HepG2 (cell line): ENCODE measurements around the gene PNLDC1. TPM values are rescaled to one million over a fixed set of nuclear protein-coding genes. Genes with fewer than 3 reads are reported as not detected.

Experiments
- DNMT1 ChIP-seq: sonication (generic); formaldehyde crosslinking; IDR thresholded peaks from 2 replicates; pipeline ENCODE4 v1.5.1; 2020; ENCODE audit warnings: mild to moderate bottlenecking, missing genetic modification reagents
- GATA4 ChIP-seq: sonication (generic); IDR thresholded peaks from 2 replicates; pipeline ENCODE4 v1.6.1; 2016; ENCODE audit warnings: antibody characterized with exemption, low read depth, borderline replicate concordance
- KLF11 ChIP-seq: IDR thresholded peaks from 2 replicates; pipeline ENCODE4 v1.6.1; 2016; ENCODE audit warnings: missing compliant biosample characterization
- MTA1 ChIP-seq: sonication (generic); formaldehyde crosslinking; IDR thresholded peaks from 2 replicates; pipeline ENCODE4 v1.4.0; 2020; ENCODE audit warnings: missing genetic modification reagents, mild to moderate bottlenecking, borderline replicate concordance
- MTA3 ChIP-seq: sonication (generic); formaldehyde crosslinking; IDR thresholded peaks from 2 replicates; pipeline ENCODE4 v1.4.0; 2020; ENCODE audit warnings: missing genetic modification reagents
- NCOA5 ChIP-seq: sonication (generic); formaldehyde crosslinking; IDR thresholded peaks from 2 replicates; pipeline ENCODE4 v1.4.0; 2020; ENCODE audit warnings: missing genetic modification reagents
- NFAT5 ChIP-seq: sonication (generic); formaldehyde crosslinking; IDR thresholded peaks from 2 replicates; pipeline ENCODE4 v1.4.0; 2020; ENCODE audit warnings: missing genetic modification reagents
- PCBP1 ChIP-seq: fragments of 200-400 bp; formaldehyde crosslinking; IDR thresholded peaks from 2 replicates; pipeline ENCODE4 v1.6.1; 2017; ENCODE audit warnings: mild to moderate bottlenecking, low read depth, low read length, borderline replicate concordance
- PCBP2 ChIP-seq: fragments of 200-400 bp; formaldehyde crosslinking; optimal IDR thresholded peaks from 2 replicates; pipeline ENCODE3; 2018; ENCODE audit warnings: low read length, low read depth; ENCODE audit not compliant: poor library complexity, severe bottlenecking
- PHF8 ChIP-seq: sonication (generic); formaldehyde crosslinking; IDR thresholded peaks from 2 replicates; pipeline ENCODE4 v1.5.0; 2020; ENCODE audit warnings: missing genetic modification reagents
- PRDM15 ChIP-seq: sonication (generic); formaldehyde crosslinking; IDR thresholded peaks from 2 replicates; pipeline ENCODE4 v1.4.0; 2020; ENCODE audit warnings: missing genetic modification reagents
- TGIF2 ChIP-seq: IDR thresholded peaks from 2 replicates; pipeline ENCODE4 v1.6.1; 2016; ENCODE audit warnings: control low read depth, missing compliant biosample characterization
- U2AF1 ChIP-seq: fragments of 200-400 bp; formaldehyde crosslinking; optimal IDR thresholded peaks from 2 replicates; pipeline ENCODE3; 2017; ENCODE audit warnings: mild to moderate bottlenecking, low read depth, low read length
- ZNF256 ChIP-seq: sonication (generic); formaldehyde crosslinking; conservative IDR thresholded peaks from 2 replicates; pipeline ENCODE4 v1.4.0; 2020; ENCODE audit warnings: missing genetic modification reagents
- ZNF263 ChIP-seq: sonication (generic); formaldehyde crosslinking; IDR thresholded peaks from 2 replicates; pipeline ENCODE4 v1.4.0; 2020; ENCODE audit warnings: missing genetic modification reagents
- ZNF317 ChIP-seq: sonication (generic); formaldehyde crosslinking; IDR thresholded peaks from 2 replicates; pipeline ENCODE4 v1.5.0; 2020; ENCODE audit warnings: mild to moderate bottlenecking, missing genetic modification reagents
- ZNF513 ChIP-seq: sonication (generic); formaldehyde crosslinking; conservative IDR thresholded peaks from 2 replicates; pipeline ENCODE4 v1.5.0; 2020; ENCODE audit warnings: missing genetic modification reagents
- ZNF543 ChIP-seq: sonication (generic); formaldehyde crosslinking; IDR thresholded peaks from 2 replicates; pipeline ENCODE4 v1.4.0; 2020; ENCODE audit warnings: mild to moderate bottlenecking, missing genetic modification reagents
- ZNF564 ChIP-seq: sonication (generic); formaldehyde crosslinking; IDR thresholded peaks from 2 replicates; pipeline ENCODE4 v1.8.1; 2023; ENCODE audit warnings: mild to moderate bottlenecking, missing genetic modification reagents
- ZNF605 ChIP-seq: sonication (generic); formaldehyde crosslinking; IDR thresholded peaks from 2 replicates; pipeline ENCODE4 v1.8.0; 2022; ENCODE audit warnings: mild to moderate bottlenecking, missing genetic modification reagents
- ZNF773 ChIP-seq: sonication (generic); formaldehyde crosslinking; IDR thresholded peaks from 2 replicates; pipeline ENCODE4 v1.4.0; 2020; ENCODE audit warnings: missing genetic modification reagents, borderline replicate concordance
- polyA plus RNA-seq, 8 experiments: library from polyadenylated mRNA; depleted of rRNA in 3 of 8; stranded (reverse) in 7 of 8; unstranded in 1 of 8; fragments of >200 nt; fragmentation: Illumina TruSeq in 4 of 8; extraction: Trizol in 4 of 8; gene quantifications; 2 replicates each; pipeline versions ENCODE4 v1.2.1 to v1.2.3, GENCODE V29; 2011 to 2016; ENCODE audit warnings: low read depth in 4 of 8, missing spikeins in 1 of 8, mixed read lengths in 1 of 8; ENCODE audit not compliant: insufficient read depth in 1 of 8
- total RNA-seq, 5 experiments: library from RNA; depleted of rRNA; stranded (reverse); fragments of >200 nt; fragmentation: Illumina TruSeq; extraction: Trizol; gene quantifications; 2 replicates each; pipeline ENCODE4 v1.2.3, GENCODE V29; 2016; ENCODE audit warnings: low read depth in 1 of 5

The PNLDC1 gene
- total and polyA plus RNA-seq, 2 of the 13 experiments (the other 11 are each of a cell fraction or from before 2014, with no cell fraction given), result not detected

- TF ChIP-seq PCBP1 (no peak), PCBP2 (no peak), U2AF1 (peak; percentile 26), ZNF543 (CRISPR knock-in tag) (no peak; the same call in none of the 2 replicates), MTA1 (CRISPR knock-in tag) (peak; percentile 93), KLF11 (CRISPR knock-in tag) (no peak), DNMT1 (CRISPR knock-in tag) (peak; percentile 88; the same call in 1 of the 2 replicates), PRDM15 (CRISPR knock-in tag) (no peak), ZNF513 (no peak), ZNF605 (CRISPR knock-in tag) (no peak), NCOA5 (CRISPR knock-in tag) (0 out of 2 replicates have a peak, but pooled peaks have one; percentile 15), MTA3 (CRISPR knock-in tag) (no peak), GATA4 (no peak), PHF8 (CRISPR knock-in tag) (no peak), ZNF317 (CRISPR knock-in tag) (no peak; the same call in 1 of the 2 replicates), TGIF2 (peak; percentile 91), ZNF564 (CRISPR knock-in tag) (no peak; the same call in 1 of the 2 replicates), ZNF263 (CRISPR knock-in tag) (peak; percentile 28; the same call in 1 of the 2 replicates), ZNF256 (CRISPR knock-in tag) (no peak), ZNF773 (CRISPR knock-in tag) (peak; percentile 89; the same call in 1 of the 2 replicates), NFAT5 (CRISPR knock-in tag) (0 out of 2 replicates have a peak, but pooled peaks have one; percentile 59)
Measured at GRCh38 chr6:159762681-159763293, 37.3 kb upstream of the PNLDC1 start (continued).
